HG03135 (cell line): ENCODE measurements around the gene GID4.

Source experiments
- ATAC-seq: cut with Tn5 transposase; IDR thresholded peaks from one replicate; pipeline ENCODE4 v1.9.1; 2021; ENCODE audit warnings: mild to moderate bottlenecking, moderate library complexity; ENCODE audit not compliant: unreplicated experiment

Gene GID4

GRCh38 chr17:18042983-18043382 is 3.8 kb downstream of the GID4 start:
- no peak for ATAC-seq

GRCh38 chr17:18043491-18043890 is 4.3 kb downstream of the GID4 start:
- no peak for ATAC-seq

GRCh38 chr17:18044609-18045008 is 5.4 kb downstream of the GID4 start:
- no peak for ATAC-seq

- ATAC-seq: no peak
Measured at GRCh38 chr17:18045691-18046350, 6.6 kb downstream of the GID4 start.

- ATAC-seq: no peak
Measured at GRCh38 chr17:18055597-18055996, 16.4 kb downstream of the GID4 start.

- ATAC-seq: no peak
Measured at GRCh38 chr17:18056214-18056613, 17.0 kb downstream of the GID4 start.

GRCh38 chr17:18059283-18059682 is 20.1 kb downstream of the GID4 start:
- no peak for ATAC-seq

- no peak for ATAC-seq
Measured at GRCh38 chr17:18064053-18064452, 24.8 kb downstream of the GID4 start.

- ATAC-seq: no peak
Measured at GRCh38 chr17:18065546-18065945, 26.3 kb downstream of the GID4 start.

- no peak for ATAC-seq
Measured at GRCh38 chr17:18066866-18067265, 27.7 kb downstream of the GID4 start.

- no peak for ATAC-seq
Measured at GRCh38 chr17:18069101-18069500, 29.9 kb downstream of the GID4 start.

GRCh38 chr17:18070861-18071340 is 31.7 kb downstream of the GID4 start:
- ATAC-seq: no peak

GRCh38 chr17:18071751-18072150 is 32.5 kb downstream of the GID4 start:
- no peak for ATAC-seq

- ATAC-seq: no peak
Measured at GRCh38 chr17:18074566-18075272, 35.5 kb downstream of the GID4 start.

GRCh38 chr17:18076936-18077335 is 37.7 kb downstream of the GID4 start:
- ATAC-seq: no peak

- no peak for ATAC-seq
Measured at GRCh38 chr17:18079543-18079942, 40.3 kb downstream of the GID4 start.

- no peak for ATAC-seq
Measured at GRCh38 chr17:18084256-18084655, 45.0 kb downstream of the GID4 start.

GRCh38 chr17:18087610-18088491 is 48.6 kb downstream of the GID4 start, which contains the start of gene DRG2:
Gene DRG2 (plus strand): TSS chr17:18087948. CDS start chr17:18088024, 76 bp downstream.
- ATAC-seq: peak; percentile 80

GRCh38 chr17:18089613-18090012 is 50.4 kb downstream of the GID4 start:
- no peak for ATAC-seq

GRCh38 chr17:18093616-18094408 is 54.6 kb downstream of the GID4 start:
- ATAC-seq: no peak

- ATAC-seq: no peak
Measured at GRCh38 chr17:18094409-18094807, 55.2 kb downstream of the GID4 start.
